Measurements from ENCODE around the gene AGTRAP. TPM values are rescaled to one million over a fixed set of nuclear protein-coding genes. Genes with fewer than 3 reads are reported as not detected.
A peak's percentile ranks its signal among the peaks of the same experiment; 100 is the strongest.

AGTRAP gene
- total and polyA plus RNA-seq, 2 donors (not counting 3 experiments of a cell fraction or from before 2014, with no cell fraction given): 41.6 to 101 TPM

DNA sequence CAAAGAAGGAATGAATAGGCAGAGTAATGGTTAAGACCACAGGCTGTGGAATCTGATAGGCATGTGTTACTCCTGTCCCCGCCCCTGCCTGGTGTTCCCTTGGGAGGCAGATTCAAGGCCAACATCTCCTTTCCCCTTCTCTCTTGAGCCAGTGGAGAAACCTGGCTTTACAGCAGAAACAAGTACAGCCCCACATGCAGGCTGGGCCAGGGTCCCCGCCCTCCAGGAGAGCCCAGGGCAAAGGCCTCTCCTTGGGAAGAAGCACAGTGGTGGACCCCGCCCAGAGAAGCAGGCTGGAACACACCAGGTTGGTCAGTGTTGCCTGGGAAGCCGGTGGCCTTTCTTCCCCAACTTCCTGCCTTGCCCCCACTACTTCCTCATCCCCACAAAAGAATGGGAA is 32.9 kb downstream of the AGTRAP start:
- H3K9ac ChIP-seq (replicated peaks; ENCODE audit: extremely low read depth, insufficient read depth, low read length): no peak overlapping the region
- dilution Hi-C loops (cut with MboI; ENCODE audit: extremely low pct_ligation_motif_present, low sequenced_read_pairs) (no loop called here), intact Hi-C loops (cut with micrococcal nuclease) (no loop called here)
- CTCF ChIA-PET: no interaction called here
- no peak overlapping the region for H3K27ac ChIP-seq (ENCODE audit: insufficient read depth, low read depth, low read length)
- H3K9me3 ChIP-seq (replicated peaks; ENCODE audit: control insufficient read depth, insufficient read depth, low read length): no peaks in the 10 kb centered on the region
- H2AFZ ChIP-seq (ENCODE audit: low read depth, low read length): no peak overlapping the region
- POLR2A ChIA-PET: no interaction called here
- H3K9me1 ChIP-seq (replicated peaks; ENCODE audit: control insufficient read depth, extremely low read depth, insufficient read depth, low read length): no peaks in the 10 kb centered on the region
- FAIRE-seq (no peak), DNase-seq (ENCODE audit: low read depth, low spot score) (peak; percentile 8)
- no peak overlapping the region for H3K4me2 ChIP-seq (ENCODE audit: insufficient read depth, low read length)
- BruUV-seq (replicated peaks): no TSS peak
- no peaks in the 10 kb centered on the region for H3K79me2 ChIP-seq (ENCODE audit: control insufficient read depth, insufficient read depth, low read length)
- peaks cover 4% of the 10 kb centered on the region for H3K4me1 ChIP-seq (ENCODE audit: control insufficient read depth, extremely low read depth, insufficient read depth, low read length)
- no peaks in the 10 kb centered on the region for H3K36me3 ChIP-seq (ENCODE audit: control insufficient read depth in 2 of 2, extremely low read depth in 1 of 2, insufficient read depth in 2 of 2, low read length in 2 of 2)
- TF ChIP-seq MYC (IDR thresholded peaks at IDR 0.05; ENCODE audit: low read depth, low read length) (no peak), FOS (IDR thresholded peaks at IDR 0.05; ENCODE audit: borderline replicate concordance, insufficient read depth, low read length) (no peak), POLR2A (IDR thresholded peaks at IDR 0.05; ENCODE audit: low read depth, low read length) (no peak), MAX (IDR thresholded peaks at IDR 0.05; ENCODE audit: insufficient read depth, insufficient read length) (no peak), POLR2AphosphoS5 (IDR thresholded peaks at IDR 0.05; ENCODE audit: insufficient read depth, low read depth, low read length) (no peak), EZH2 (IDR thresholded peaks at IDR 0.05; ENCODE audit: borderline replicate concordance, low read depth, low read length, severe bottlenecking) (no peak), JUN (IDR thresholded peaks at IDR 0.05; ENCODE audit: borderline replicate concordance, insufficient read depth, insufficient read length, low read depth) (no peak), GATA2 (IDR thresholded peaks at IDR 0.05; ENCODE audit: insufficient read depth, insufficient read length, low read depth, low read length) (no peak)
- TF ChIP-seq, protein P1, sequence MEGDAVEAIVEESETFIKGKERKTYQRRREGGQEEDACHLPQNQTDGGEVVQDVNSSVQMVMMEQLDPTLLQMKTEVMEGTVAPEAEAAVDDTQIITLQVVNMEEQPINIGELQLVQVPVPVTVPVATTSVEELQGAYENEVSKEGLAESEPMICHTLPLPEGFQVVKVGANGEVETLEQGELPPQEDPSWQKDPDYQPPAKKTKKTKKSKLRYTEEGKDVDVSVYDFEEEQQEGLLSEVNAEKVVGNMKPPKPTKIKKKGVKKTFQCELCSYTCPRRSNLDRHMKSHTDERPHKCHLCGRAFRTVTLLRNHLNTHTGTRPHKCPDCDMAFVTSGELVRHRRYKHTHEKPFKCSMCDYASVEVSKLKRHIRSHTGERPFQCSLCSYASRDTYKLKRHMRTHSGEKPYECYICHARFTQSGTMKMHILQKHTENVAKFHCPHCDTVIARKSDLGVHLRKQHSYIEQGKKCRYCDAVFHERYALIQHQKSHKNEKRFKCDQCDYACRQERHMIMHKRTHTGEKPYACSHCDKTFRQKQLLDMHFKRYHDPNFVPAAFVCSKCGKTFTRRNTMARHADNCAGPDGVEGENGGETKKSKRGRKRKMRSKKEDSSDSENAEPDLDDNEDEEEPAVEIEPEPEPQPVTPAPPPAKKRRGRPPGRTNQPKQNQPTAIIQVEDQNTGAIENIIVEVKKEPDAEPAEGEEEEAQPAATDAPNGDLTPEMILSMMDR (IDR thresholded peaks at IDR 0.05; ENCODE audit: extremely low read depth in 1 of 2, insufficient read depth in 1 of 2, low read depth in 1 of 2, low read length in 2 of 2): no peak
- no peaks in the 10 kb centered on the region for H3K27me3 ChIP-seq (ENCODE audit: control insufficient read depth in 2 of 2, insufficient read depth in 2 of 2, low read length in 2 of 2)
- no peak overlapping the region for H3K4me3 ChIP-seq (replicated peaks in 1 of 3; ENCODE audit: insufficient read depth in 1 of 3, low read depth in 1 of 3, low read length in 3 of 3)
- no peaks in the 10 kb centered on the region for H4K20me1 ChIP-seq (replicated peaks; ENCODE audit: control insufficient read depth, extremely low read depth, insufficient read depth, low read length)
